ENCODE data around the gene PFDN1.
"Not testable (repeated sequence)": the region's sequence is repeated elsewhere in the genome, so short reads cannot be mapped to it uniquely, and the experiment has no call there.

PFDN1 gene

GRCh38 chr5:140302786-140303639 lies at the start of gene PFDN1:
PFDN1 (minus strand) TSS chr5:140303101; CDS start chr5:140303073, 28 bp downstream.
- peak; percentile 78 for DNase-seq

GRCh38 chr5:140351609-140352334 lies 48.9 kb upstream of the PFDN1 start:
- peak; percentile 19 for DNase-seq

- no peak for DNase-seq
These were observed 46.3 kb upstream of the PFDN1 start for GRCh38 chr5:140349244-140349643.

GRCh38 chr5:140348104-140348503 lies 45.2 kb upstream of the PFDN1 start:
- no peak for DNase-seq

- no peak for DNase-seq
These were observed 44.5 kb upstream of the PFDN1 start for GRCh38 chr5:140347360-140347759.

GRCh38 chr5:140346348-140347221 lies 43.7 kb upstream of the PFDN1 start, which contains the start of gene HBEGF:
HBEGF (minus strand) TSS chr5:140346603; CDS start chr5:140346328, 275 bp downstream.
- no peak for DNase-seq

GRCh38 chr5:140345919-140346347 lies 43.0 kb upstream of the PFDN1 start:
- DNase-seq = no peak

- no peak for DNase-seq
These were observed 42.0 kb upstream of the PFDN1 start for GRCh38 chr5:140344683-140345423.

- not testable (repeated sequence) for DNase-seq
These were observed 40.9 kb upstream of the PFDN1 start for GRCh38 chr5:140343849-140344248.

- no peak for DNase-seq
These were observed 40.0 kb upstream of the PFDN1 start for GRCh38 chr5:140342896-140343295.

GRCh38 chr5:140342287-140342686 lies 39.4 kb upstream of the PFDN1 start:
- DNase-seq = no peak

GRCh38 chr5:140341591-140341990 lies 38.7 kb upstream of the PFDN1 start:
- no peak for DNase-seq

GRCh38 chr5:140340605-140341121 lies 37.8 kb upstream of the PFDN1 start:
- no peak for DNase-seq

- DNase-seq = no peak
These were observed 36.7 kb upstream of the PFDN1 start for GRCh38 chr5:140339636-140340035.

- DNase-seq = no peak
These were observed 36.0 kb upstream of the PFDN1 start for GRCh38 chr5:140338908-140339307.

- no peak for DNase-seq
These were observed 35.4 kb upstream of the PFDN1 start for GRCh38 chr5:140338336-140338735.

- DNase-seq = no peak
These were observed 35.0 kb upstream of the PFDN1 start for GRCh38 chr5:140337880-140338279.

GRCh38 chr5:140336388-140336787 lies 33.5 kb upstream of the PFDN1 start:
- no peak for DNase-seq

- no peak for DNase-seq
These were observed 28.7 kb upstream of the PFDN1 start for GRCh38 chr5:140331638-140332037.

GRCh38 chr5:140329739-140330481 lies 27.0 kb upstream of the PFDN1 start:
- no peak for DNase-seq

Data from DMS79 (cell line).